ACHN (cell line): ENCODE results near the gene ACSBG1.

ENCODE experiments used
- DNase-seq: peaks from one replicate; pipeline ENCODE4 v3.0.0-alpha.2; 2015
- in situ Hi-C: cut with HindIII; loops from 2 replicates; pipeline ENCODE4 v1.10.0; 2017; ENCODE audit warnings: low sequenced_read_pairs, low pct_ligation_motif_present, low pct_unique_long_range_greater_than_20kb

ACSBG1 gene

DNA sequence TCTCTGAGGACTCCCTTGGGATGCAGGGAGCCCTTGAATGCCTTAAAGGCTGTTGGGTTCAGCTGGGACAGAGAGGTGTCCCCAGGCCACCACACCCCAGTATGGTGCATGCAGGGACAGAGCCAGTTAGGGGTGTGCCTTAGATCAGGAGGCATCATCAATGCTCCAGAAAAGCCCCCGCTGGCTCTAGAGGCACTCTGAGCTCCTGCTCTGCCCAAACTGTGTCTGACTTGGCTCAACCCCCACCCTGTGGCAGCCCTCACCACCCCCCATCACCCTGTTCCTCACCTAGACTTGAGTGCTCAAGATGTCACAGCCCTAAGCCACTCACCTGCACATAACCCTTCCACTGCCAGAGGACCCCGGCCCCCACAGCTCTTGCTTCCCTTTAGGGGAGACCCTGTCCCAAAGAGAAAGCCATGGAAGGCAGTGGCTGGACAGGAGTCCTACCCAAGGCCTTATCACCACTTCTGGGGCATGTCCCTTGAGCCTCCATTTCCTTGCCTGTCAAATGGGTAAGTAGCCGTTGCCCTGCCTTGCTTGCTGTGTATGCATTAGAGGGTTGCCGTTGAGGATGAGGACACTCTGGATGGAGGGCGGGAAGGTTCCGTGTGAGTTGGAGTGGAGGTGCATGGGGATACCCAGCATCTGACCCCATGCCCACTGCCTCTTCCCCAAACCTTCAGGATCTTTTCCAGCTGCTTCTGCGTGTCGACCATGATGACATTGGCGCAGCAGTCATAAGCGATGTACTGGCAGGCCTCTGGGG, 41.4 kb downstream of the ACSBG1 start:
- in situ Hi-C loops: no loop called here
- no peak for DNase-seq

DNA sequence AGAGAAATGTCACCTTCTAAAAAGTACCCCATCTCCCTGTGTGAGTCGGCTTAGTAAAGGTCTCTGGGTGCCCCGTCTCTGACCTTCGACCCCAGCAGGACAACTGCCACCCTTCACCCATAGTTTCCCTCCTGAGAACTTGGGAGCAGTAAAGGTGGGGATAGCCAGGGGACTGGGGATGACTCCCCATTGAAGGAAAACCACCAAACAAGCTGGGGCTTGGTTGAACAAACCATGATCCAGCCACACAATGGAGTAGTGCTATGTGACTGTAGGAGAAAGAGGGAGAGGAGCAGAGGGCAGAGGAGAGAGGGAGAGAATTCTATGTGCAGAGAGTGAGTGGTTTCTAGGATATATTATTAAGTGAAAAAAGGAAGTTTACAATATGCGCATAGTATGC, 51.5 kb downstream of the ACSBG1 start:
- in situ Hi-C loops: no loop called here
- DNase-seq: no peak

DNA sequence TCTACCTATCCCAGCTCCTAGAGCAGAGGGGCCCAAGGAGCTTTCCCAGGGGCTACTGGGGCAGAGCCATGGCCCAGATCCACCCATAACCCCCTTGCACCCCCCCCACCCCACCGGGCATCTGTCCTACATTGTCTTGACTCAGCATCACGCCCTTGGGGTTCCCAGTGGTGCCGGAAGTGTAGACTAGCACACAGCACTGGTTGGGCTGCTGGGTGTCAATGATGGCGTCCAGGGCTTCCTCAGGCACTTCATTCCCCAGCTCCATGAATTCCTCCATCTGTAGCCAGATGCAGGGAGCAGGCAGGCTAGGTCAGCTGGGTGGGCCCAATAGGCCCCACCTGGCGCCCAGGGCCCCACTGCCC, 52.0 kb downstream of the ACSBG1 start:
- DNase-seq: no peak
- in situ Hi-C loops: no loop called here

DNA sequence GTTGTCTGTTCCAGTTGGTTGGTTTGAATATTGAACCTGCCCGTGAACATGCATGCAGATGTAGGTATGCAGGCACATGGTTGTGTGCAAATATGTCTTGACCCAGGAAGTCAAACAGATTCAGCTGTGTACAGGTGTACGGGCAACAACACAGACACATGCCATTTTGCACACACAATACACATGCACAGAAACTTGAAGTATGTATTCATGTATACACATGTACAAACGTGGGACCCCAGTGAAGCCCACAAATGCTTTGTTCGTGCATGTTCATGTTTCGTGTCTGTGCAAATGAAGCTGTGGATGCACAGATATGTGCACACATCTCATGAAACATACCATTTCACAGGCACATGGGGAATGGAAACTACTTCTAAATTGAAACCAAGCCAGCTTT, 54.5 kb downstream of the ACSBG1 start:
- DNase-seq: no peak
- in situ Hi-C loops: no loop called here

DNA sequence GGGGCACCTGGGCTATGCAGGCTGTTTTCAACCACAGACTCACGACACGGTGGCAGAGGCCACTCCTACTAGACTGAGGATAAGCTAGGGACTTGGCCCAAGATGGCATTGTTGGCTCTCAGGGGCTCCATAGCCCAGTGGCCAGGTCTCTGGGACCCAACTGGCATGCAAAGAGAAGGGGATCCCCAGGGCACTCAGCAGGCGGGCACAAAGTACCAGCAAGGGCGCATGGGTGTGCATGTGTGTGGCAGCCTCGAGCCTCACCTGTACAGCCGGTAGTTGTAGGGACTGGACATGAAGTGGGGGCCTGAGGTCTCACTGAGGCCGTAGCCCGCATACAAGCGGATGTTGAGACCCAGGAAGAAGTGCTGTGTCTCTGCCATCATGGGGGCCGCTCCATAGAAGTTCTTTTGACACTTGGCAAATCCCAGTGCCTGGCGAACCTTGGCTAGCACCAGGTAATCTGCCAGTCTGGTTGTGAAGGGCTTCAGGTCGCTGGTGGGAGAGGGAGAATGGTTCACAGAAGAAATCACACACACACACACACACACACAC, 55.0 kb downstream of the ACSBG1 start:
- in situ Hi-C loops: no loop called here

DNA sequence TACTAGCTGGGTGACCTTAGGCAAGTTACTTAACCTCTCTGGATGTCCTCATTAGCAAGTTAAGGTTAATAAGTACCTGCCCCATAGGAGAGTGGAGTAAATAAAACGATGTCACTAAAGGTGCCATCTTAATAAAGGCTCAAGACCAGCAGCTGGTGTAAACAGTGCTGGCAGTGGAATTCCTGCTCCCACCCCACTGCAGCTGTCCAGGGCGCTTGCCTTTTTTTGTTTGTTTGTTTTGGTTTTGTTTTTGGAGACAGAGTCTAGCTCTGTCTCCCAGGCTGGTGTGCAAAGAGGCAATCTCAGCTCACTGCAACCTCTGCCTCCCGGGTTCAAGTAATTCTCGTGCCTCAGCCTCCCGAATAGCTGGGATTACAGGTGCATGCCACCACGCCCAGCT, 56.3 kb downstream of the ACSBG1 start:
- in situ Hi-C loops: no loop called here
- DNase-seq: no peak

More for the DNA sequence above, 55.0 kb downstream of the ACSBG1 start:
- no peak for DNase-seq

DNA sequence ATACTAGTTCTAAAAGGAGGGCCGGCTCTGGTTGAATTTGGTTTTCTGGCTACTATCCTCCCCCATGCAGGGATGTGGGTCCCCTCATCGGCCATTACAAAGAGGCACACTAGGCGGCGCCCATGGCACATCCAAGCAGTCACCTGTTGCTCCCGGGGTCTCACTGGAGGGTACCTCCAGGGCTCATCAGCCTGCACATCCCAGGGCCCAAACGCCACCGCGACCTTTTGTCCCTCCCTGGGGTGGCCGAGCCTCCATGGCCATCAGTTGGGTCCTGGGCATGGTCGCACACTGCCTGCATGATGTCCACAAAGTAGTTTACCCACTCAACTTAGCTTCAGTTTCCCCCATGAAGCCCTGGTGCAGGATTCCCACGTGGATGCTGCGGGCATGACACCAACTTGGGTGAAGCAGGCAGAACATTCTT, 56.9 kb downstream of the ACSBG1 start:
- in situ Hi-C loops: no loop called here
- peak; percentile 23 for DNase-seq

DNA sequence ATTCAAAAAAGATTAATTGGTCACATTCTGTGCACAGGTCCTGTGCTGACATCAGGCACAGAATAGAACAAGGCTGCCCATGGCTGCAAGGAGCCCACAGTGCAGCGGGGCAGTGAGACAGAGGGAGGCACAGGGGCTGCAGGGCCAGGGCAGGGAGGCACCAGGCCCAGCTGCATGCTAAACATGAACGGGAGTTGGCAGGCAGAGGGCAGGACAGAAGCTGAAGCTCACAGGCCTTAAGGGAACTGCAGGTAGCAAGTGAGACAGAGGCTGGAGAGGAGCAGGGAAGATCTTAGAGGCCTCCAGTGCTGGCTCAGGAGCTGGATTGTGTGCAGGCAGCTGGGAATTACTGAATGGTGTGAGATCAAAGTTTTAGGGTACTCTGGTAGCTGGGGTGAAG, 59.0 kb downstream of the ACSBG1 start:
- in situ Hi-C loops: no loop called here
- no peak for DNase-seq

DNA sequence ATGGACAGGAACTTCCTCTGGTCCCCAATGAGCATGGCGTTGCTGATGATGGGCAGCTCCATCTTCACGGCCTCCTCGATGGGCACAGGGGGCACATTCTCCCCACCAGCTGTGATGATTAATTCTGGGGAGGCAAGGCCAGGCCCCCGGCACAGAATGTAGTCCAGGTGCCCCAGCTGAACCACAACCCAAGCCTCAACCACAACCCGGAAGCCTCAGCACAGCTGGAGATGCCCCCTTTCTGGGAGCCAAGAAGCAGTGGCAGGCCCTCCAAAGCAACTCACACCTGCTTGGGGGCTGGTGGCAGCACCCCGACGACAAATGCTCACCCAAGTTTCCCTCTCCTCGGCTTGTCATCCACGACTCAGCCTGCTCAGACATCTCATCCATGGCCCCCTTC, 60.0 kb downstream of the ACSBG1 start:
- in situ Hi-C loops: no loop called here
- no peak for DNase-seq

DNA sequence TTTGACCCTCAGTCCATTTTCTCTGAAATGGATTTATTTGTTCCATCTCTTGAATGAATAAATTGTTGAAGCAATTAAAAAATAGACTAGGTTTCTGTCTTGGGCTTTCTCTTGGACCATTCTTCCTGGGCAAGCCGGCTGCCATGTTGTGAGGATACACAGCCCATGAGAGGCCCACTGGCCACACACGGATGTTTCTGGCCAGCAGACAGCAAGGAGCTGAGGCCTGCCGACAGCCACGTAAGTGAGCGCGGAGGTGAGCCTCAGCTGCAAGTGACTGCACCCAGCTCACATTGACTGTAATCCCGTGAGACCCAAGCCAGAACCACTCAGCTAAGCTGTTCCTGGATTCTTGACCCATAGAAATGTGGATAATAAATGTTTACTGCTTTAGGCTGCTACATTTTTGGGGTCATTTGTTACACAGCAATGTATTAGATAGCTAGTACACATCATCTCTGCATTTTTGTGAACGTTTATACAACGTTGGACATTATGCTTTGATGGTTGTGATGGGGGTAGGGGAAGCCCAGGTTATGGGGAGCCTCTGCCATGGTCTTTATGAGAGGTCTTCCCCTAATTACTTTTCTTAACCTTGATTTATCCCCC, 62.4 kb downstream of the ACSBG1 start:
- in situ Hi-C loops: no loop called here
- DNase-seq: no peak

DNA sequence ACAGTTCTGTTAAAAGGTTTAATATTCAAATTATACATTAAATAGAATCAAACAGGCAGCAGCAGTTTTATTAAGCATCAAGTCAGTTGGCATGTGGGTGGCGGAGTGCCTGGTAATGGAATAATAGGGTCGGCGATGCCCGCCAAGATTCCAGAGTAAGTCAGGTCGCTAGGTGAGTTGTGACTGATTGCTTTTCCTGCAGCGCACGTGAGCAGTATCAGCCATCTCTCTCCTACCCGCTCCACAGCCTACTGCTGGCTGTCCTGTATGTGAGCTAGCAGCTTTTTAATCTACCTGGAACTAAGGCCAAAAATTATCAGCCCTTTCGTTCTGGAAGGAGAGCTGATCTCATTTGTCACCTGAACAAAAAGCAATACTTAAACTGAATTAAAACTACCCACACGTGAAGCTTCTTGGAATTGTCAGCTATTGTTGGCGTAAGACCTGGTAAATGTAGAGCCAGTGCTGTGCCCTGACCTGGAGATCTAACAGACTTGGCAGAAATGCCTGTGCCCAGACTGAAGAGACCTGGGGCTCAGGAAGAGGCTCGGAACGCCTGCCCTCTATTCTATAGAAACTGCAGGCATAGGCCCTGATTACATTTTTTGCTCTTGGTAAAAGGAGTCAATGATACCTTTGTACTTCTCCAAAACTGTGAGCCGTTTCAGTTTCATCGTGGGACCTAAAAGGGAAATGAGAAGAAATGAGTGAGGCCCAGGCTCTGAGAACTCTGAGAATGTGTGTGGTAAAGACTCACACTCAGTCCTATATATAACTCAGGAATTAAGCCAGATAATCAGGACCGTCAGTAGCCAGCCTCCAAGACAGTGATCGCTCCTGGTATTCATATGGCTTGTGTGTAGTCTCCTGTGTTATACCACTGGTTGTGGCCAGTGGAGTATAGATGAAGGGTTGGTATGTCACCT, 63.3 kb downstream of the ACSBG1 start:
- DNase-seq: no peak
- in situ Hi-C loops: no loop called here

DNA sequence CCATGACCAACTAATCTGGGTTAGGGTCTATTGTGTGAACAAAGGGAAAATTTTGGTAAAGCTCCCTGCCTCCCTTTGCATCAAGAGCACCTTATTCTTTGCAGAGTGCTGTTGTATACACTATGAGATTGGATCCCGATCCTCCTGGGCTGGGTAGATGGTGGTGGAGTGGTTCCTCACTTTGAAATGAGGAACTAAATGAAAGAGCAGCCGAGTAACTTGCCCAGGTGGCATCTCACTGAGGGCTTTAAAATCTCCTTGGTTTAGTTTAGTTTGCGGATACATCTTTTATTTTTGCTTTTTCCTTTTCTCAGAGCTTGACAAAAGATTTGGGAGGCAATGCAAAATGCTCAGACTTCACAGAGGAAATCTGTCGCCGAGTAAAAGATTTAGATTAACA, 65.8 kb downstream of the ACSBG1 start:
- DNase-seq: no peak
- in situ Hi-C loops: no loop called here

DNA sequence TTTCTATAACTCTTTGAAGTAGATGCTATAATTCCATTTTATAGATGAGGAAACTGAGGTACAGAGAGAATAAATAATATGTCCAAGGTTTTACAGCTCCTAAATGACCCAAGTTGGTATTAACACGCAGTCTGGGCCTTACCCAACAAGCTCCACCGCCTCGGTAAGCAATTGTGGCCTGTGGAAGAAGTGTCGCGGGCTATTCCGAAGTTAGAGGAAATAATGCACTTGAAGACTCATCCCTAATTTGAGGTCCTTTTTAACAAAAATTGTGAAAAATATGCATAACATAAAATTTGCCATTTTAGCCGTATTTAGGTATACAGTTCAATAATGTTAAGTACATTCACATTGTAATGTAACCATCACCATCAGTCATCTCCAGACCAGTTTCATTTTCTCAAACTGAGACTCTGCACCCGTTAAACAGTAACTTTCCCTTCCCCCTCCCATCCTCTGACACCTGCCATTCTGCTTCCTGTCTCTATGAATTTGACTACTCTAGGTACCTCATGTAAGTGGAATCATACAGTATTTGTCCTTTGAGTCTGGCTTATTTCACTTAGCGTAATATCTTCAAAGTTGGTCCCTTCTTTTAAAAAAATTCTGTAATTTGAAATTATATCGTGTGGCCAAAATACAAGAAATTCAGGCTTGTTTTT, 67.0 kb downstream of the ACSBG1 start:
- in situ Hi-C loops: no loop called here
- no peak for DNase-seq

DNA sequence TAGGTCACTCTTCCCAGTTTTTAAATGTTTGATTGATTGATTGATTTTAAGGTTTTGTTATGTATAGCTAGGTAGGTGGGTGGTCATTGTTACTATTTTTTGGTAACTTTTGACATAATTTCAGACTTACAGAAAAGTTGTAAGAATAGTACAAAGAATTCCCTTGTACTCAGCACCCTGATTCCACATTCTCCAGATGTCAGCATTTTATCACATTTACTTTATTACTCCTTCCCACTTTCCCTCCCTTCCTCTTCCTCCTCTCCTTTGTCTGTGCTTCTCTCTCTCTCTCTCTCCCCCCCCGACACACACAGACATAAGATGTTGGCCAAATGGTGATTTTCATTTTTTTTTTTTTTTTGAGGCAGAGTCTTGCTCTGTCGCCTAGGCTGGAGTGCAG, 70.4 kb downstream of the ACSBG1 start:
- DNase-seq: no peak
- in situ Hi-C loops: no loop called here

DNA sequence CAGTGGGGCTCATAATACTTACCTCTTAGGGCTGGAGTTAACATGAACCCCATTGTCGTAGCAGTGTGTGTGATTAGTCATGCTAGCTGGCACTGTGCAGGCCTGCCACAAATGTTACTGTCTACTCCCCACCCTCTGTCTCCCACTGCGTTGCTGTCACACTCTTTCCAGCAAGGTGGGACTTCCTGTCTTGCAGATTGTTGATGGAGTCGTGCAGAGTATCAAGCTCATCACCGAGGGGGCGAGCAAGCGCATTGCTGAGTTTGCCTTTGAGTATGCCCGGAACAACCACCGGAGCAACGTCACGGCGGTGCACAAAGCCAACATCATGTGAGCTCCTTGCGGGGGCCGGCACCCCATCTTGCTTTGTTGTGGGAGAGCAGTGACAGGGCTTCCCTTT, 72.3 kb downstream of the ACSBG1 start:
- in situ Hi-C loops: no loop called here
- no peak for DNase-seq

DNA sequence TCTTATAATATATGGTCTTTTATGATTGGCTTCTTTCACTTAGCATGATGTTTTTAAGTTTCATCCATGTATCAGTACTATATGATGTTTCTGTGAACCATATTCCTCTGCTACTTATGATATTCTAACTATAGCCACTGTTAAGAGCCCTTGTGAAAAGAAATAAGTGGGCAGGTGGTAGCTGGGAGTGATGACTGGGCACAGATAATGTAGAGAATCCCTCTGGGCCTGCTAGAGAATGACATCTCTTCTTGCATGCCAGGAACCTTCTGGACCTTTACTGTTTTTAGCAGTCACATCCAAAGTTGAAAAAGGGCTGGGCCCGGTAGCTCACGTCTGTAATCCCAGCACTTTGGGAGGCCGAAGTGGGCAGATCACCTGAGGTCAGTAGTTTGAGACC, 75.0 kb downstream of the ACSBG1 start:
- in situ Hi-C loops: no loop called here
- no peak for DNase-seq

DNA sequence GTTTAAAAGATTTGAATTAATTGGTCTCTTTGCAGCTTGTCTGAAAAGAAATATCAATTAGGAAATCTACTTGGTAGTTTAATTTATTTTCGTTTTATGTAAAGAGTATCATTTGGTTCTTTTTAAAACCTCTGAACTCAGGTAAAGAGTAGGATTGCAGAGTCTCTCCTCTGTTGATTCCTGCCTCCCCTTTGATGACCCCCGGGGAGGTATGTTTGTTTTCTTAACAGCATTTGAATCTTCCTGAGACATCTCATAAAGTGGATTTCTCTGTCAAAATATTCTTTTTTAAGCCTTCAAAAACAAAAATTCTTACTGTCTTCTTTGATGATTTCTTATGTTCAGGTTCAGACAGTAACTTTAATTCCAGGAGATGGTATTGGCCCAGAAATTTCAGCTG, 77.2 kb downstream of the ACSBG1 start:
- DNase-seq: no peak
- in situ Hi-C loops: no loop called here

DNA sequence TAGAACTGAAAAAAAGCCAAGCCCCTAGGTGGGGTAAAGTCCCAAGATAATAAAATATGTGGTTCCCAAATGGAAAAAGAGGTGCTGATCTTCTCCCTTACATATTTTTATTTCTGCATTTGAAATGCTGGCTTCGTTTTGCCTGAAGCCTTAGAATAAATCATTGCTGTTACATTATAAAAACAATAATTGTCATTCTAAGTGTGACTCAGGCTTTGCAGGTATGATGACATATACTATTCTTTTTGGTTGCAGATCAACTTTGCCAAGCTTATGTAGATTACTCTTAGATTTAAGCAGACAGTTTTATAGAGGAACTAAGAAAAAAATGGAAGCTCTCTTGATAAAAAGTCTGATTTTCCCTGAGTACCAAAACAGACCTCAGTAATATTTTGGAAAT, 77.7 kb downstream of the ACSBG1 start:
- DNase-seq: no peak
- in situ Hi-C loops: no loop called here
